Endothelial cell of hepatic sinusoid (primary cell): ENCODE data around the gene MRPS35.

ENCODE experiments used
- in situ Hi-C: cut with HindIII; loops from 2 replicates; pipeline ENCODE4 v1.10.0; 2017; ENCODE audit warnings: low sequenced_read_pairs

Gene MRPS35

DNA sequence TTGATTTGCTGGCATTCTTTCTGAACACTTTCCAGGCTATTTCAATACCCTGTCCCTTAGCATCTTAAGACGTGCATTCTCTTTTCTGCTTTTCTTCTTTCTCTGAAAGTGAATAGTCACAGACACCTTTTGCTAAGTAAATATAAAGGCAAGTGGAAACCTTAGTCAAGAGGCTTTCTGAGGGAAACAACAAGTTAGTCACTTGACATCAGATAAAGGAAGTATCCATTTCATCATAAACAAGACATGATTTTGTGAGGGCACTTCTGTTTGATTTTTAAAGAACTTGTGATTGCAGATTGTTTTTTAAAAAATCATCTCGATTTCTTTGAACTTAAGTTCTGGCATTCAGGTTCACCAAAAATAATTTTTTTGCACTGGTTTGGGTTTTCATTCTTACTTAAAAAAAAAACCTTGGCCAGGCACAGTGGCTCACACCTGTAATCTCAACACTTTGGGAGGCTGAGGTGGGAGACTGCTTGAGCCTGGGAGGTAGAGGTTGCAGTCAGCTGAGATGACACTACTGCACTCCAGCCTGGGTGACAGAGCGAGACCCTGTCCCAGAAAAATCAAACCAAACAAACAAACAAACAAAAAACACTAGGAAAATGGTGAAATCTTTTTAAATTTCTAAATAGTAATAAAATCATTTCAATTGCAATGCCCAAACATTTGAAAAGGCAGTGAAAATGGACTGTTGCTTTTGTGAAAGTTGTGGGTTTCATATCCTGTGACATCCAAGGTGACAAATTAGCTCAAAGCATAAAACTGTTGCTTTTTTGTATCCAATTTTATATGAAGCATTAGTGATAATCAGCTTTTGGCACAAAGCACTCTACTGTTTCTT lies 61.1 kb downstream of the MRPS35 start:
- in situ Hi-C loops, result no loop called here

GRCh38 chr12:27772328-27773049 lies 61.9 kb downstream of the MRPS35 start:
- in situ Hi-C loops, result no loop called here

- in situ Hi-C loops, result no loop called here
Observed at GRCh38 chr12:27777141-27777540, 66.5 kb downstream of the MRPS35 start.

DNA sequence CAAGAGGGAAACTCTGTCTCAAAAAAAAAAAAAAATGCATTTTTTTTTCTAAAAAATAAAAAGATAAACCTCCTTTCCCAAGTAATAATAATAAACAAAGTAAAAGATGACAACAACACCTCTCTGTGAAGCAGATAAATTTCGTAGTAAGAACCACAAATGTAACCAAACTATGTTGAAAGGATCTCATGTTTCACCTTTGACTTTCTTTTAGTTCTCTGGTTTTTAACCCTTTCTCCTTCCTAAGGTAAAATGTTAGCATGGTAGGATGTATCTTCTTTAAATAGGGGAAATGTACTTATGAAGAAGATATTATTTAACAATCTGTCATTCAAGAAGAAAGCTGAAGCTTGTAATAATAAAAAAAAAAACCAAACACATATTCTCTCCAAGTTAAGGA lies 67.6 kb downstream of the MRPS35 start:
- in situ Hi-C loops, result no loop called here

DNA sequence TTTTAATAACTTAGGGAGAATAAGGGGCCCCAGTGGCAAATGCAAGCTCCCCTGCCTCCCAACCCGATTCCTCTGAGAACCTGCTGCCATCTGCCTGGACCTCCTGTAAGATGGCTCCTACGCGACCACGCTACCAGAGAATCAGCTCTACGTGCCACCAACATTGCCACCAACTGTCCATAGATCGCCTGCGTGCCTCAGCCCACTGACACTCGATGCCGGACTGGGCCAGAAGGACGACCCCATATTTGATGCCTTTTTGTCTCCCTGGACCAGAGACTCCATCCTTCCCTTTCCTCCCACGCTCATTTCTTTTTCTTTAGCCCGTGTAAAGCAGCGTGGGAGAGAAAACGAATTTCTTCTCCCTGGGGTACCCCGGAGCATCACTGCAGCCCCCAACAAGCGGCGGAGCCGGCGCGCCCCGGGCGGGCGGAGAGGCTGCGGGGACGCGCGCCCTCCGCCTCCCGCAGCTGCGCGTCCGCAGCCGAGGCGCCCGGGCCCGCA lies 68.8 kb downstream of the MRPS35 start:
- in situ Hi-C loops, result no loop called here

- in situ Hi-C loops, result no loop called here
Observed at GRCh38 chr12:27779920-27780611, 69.4 kb downstream of the MRPS35 start, which contains the start of the genes KLHL42 and MANSC4. TSS of gene KLHL42 (plus strand) at chr12:27780233. CDS start at chr12:27780331, 98 bp downstream. TSS of gene MANSC4 (minus strand) at chr12:27780236. CDS start at chr12:27771276, 8,960 bp downstream.

DNA sequence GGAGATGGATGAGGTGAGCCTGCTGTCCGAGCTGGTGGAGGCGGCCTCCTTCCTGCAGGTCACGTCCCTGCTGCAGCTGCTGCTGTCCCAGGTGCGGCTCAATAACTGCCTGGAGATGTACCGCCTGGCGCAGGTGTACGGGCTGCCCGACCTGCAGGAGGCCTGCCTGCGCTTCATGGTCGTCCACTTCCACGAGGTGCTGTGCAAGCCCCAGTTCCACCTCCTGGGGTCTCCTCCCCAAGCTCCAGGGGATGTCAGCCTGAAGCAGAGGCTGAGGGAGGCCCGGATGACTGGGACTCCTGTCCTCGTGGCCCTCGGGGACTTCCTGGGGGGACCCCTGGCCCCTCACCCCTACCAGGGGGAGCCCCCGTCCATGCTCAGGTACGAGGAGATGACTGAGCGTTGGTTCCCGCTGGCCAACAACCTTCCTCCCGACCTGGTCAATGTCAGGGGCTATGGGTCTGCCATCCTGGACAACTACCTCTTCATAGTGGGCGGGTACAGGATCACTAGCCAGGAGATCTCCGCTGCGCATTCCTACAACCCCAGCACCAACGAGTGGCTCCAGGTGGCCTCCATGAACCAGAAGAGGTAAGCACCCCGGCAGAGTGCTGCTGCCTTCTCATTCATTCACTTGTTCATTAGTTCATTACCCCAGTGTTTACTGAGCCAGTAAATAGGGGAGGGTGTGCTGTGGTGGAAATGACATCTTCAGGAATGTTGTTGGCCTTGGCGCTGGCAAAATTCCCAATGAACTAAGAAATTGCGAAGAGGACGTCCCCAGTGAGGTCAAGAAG lies 70.2 kb downstream of the MRPS35 start:
- in situ Hi-C loops, result no loop called here

- in situ Hi-C loops, result no loop called here
Observed at GRCh38 chr12:27781680-27782079, 71.0 kb downstream of the MRPS35 start.

DNA sequence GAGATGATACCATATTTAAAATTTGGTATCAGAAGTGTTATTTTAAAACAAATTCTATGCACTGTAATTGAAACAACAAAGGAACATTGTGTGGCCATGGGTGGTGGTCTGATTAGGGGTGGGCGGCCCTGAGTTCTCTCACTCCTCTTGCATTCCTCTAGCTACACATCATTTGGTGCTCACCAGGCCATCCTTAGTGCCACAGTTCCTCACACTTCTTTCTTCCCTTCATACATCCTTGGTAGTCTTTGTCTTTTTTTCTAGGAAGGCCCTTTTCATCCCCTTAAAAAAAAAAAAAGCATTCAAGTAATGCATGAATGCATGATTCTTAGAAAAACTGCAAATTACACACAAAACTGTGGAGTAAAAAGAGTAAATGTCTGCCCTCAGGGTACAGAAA lies 71.8 kb downstream of the MRPS35 start:
- in situ Hi-C loops, result no loop called here

DNA sequence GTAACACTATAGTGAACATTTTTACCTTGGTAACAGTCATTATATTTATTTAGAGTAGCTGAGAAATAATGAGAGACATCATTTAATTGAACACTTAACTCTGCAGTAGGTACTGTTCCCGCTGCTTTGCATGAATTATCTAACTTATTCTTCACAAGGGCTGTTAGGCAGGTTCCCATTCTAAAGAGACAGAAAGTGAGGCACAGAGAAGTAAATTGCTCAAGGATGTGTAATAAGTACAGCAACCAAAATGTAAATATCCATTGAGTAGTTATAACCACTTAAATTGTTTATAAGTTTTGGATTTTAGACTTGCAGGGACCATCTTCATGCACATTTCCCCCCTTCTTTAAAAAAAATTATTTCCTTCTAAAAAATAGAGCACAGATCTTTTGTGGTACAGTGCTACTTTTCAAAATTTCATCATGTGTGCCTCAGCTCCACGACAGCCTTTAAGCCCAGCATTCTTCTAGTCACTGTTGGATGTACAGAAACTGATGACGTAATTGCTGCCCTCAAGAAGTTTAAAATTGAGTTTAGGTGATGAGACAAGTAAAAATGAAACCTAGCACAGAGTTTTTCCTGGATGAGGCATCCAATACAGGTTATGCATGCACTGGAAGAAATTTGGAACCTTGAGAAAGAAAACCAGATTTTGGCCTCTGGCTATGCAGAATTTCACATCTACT lies 75.4 kb downstream of the MRPS35 start:
- in situ Hi-C loops, result no loop called here

DNA sequence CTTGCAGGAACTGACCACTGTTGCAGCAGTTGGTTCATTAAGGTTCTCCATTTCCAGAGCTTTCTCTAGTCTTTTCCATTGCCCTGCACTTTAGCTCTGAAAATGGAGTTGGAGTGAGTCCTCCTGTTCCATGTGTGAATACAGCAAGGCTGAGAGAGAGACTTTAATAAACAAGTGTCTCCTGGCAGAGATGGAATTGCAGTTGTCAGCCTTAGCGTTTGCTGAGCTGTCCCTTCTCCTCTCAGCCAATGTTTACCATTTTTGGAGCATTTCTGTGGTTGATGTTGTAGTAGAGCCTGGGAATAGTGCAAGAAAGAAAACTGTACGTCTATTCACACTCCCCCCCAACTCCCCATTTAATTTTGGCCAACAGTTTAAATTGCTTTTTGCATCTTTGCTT lies 76.9 kb downstream of the MRPS35 start:
- in situ Hi-C loops, result no loop called here

GRCh38 chr12:27790179-27790578 lies 79.5 kb downstream of the MRPS35 start:
- in situ Hi-C loops, result no loop called here

DNA sequence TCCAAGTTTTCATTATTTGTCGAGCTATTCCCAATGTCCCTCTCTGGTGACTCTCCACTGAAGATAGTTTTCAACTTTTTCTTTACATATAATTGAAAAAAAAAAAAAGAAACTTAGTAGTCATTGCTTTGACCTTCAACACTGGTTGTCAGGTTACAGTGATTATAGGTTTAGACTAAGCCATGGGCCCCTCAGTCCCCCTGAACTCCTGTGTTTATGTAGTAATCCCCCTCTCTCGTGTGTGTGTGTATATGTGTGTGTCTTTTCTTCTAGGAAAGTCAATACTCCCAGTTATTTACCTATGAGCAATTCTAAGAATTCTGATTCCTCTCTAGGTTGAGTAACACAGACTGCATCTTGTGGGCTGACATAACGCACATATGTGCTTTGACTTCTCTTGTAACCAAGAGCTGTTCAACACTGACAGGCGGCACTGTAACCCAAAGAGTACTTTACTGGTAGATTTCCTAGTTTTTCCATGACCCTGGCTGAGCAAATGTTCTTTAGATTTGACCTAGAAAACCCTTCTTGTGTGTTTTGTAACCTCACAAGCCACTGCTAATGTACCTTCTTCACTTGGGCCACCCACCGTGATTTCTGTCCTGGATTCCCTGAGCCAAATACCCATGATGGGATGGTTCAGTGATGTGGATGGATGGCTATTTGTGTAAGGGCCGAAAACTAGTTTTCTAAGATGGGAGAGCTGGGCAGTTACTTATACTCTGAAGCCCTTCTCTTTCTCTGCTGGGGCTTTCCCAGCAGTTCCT lies 84.4 kb downstream of the MRPS35 start:
- in situ Hi-C loops, result no loop called here

DNA sequence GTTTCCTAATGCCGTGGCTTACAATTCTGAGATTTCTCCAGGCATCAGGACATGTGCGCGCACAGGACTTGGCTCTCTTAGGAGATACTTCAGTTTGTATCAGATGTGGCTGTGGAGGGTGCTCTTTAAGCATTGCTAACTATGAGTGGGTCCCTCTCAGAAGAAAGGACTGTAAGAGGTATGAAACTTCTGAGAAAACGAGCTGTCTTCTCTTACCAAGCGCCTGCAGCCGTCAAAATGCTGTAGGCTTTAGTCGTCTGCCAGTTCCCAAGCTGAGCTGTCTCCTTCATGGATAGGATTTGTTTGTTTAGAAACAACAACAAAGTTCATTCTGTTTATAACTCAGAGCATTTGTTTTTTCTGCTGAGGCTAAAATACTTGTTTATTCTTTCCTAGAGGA lies 85.5 kb downstream of the MRPS35 start:
- in situ Hi-C loops, result no loop called here

DNA sequence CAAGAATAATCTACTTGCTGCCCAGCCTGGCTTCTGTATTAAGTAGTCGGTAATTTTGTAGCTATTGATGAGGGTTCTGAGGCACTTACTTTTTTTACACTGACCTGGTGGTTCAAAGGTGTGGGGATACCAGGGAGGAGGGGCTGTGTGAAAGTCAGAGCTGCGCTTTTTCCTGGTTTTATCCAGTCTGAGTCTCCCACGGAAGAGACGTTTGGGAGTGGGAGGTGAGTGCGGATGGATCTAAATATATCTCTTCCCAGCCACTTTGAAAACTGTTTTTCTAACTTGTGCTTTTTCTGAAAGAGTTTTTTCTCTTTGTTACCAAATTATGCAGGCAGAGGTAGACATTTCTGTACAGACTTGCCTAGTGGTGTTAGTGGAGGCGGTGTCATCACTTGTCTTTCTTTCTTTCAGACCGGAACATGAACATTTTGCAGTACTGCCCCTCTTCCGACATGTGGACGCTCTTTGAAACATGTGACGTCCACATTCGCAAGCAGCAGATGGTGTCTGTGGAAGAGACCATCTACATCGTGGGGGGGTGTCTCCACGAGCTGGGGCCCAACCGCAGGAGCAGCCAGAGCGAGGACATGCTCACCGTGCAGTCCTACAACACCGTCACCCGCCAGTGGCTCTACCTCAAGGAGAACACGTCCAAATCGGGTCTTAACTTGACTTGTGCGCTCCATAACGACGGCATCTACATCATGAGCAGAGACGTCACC lies 86.8 kb downstream of the MRPS35 start:
- in situ Hi-C loops, result no loop called here

DNA sequence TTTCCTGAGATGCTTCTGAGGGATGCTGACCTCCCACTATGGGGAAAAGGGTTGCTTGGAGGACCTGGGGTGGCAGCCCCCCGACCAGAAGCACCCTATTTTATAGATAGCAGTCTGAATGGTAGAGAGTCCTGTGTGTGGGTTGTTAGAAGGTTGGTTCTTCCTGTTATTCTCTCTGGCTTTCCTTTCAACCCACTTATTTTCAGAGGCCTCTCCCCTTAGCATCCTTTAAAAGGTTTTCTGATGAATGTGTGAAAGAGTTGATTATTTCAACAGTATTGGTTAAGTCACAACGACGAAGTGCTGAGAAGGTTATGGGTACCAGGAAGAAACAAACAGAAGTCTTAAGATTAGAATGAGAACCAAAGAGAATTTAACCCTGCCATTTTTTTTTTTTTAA lies 90.2 kb downstream of the MRPS35 start:
- in situ Hi-C loops, result no loop called here

- in situ Hi-C loops, result no loop called here
Observed at GRCh38 chr12:27801630-27802029, 91.0 kb downstream of the MRPS35 start.

DNA sequence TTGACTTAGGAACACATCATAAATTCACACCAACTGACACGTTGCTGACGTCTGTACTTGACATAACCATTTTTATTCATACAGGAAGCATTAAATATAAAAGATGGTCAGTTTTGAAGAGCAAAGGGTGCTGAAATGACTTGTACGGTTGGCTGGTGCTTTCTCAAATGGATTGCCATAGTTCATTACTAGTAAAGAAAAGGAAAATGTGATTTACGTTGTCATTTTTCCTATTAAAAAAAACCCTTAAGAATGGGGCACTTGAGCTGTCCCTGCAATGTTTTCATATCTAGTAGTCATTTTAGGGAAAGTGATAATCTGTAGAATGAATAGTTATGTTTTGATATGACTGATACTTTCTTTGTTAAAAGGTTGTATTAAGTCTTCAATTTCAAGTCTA lies 91.9 kb downstream of the MRPS35 start:
- in situ Hi-C loops, result no loop called here

- in situ Hi-C loops, result no loop called here
Observed at GRCh38 chr12:27802936-27803335, 92.3 kb downstream of the MRPS35 start.
